Measurements from ENCODE around the gene ZWINT. TPM values are rescaled to one million over a fixed set of nuclear protein-coding genes. Genes with fewer than 3 reads are reported as not detected.

ZWINT gene
- total and polyA plus RNA-seq, 2 of the 8 experiments (the other 6 are each of a cell fraction or from before 2014, with no cell fraction given), result 52.1 to 71.2 TPM

DNA sequence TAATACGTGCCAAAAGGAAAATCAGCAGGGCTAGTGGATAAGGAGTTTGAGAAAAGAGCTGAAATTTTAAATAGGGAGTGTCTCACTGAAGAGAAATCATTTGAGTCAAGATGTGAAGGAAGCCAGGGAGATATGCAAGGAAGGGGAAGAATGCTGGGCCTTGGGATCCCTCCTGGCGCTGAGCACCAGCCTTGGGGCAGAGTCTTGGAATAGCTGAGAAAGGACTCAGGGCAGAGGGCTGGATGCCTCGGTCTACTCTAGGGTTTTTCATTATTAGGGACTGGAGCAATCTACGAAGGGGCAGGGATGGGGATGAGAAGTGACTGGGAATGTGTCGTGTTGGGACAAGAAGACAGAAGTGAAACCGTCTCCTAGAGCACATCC lies 484 bp downstream of the ZWINT start:
- H3K23me2 ChIP-seq (ENCODE audit: low read depth, low read length), result peaks cover 9% of the 10 kb centered on the region
- no peaks in the 10 kb centered on the region for H3K9me3 ChIP-seq (ENCODE audit: insufficient read depth in 2 of 2, low read depth in 1 of 2, low read length in 1 of 2)
- H3K4me3 ChIP-seq (ENCODE audit: extremely low read depth in 1 of 4, insufficient read depth in 2 of 4, low read depth in 3 of 4, low read length in 4 of 4), result peak overlapping the region; percentile 96 to 99 (median 98)
- H3K9ac ChIP-seq (replicated peaks in 1 of 4; ENCODE audit: extremely low read depth in 1 of 4, low read depth in 3 of 4, low read length in 3 of 4), result peak overlapping the region; percentile 94 to 95 (median 94)
- DNase-seq (ENCODE audit: low read depth in 1 of 2, low spot score in 2 of 2) (no peak), FAIRE-seq (no peak)
- H3K79me1 ChIP-seq (ENCODE audit: low read depth, low read length), result peaks cover 11% of the 10 kb centered on the region
- peak overlapping the region; percentile 78 for H3K18ac ChIP-seq (ENCODE audit: extremely low read depth, low read length)
- H2AK5ac ChIP-seq (ENCODE audit: low read depth, low read length), result peak overlapping the region; percentile 86
- no peak overlapping the region for H3K23ac ChIP-seq (ENCODE audit: insufficient read length)
- H2BK120ac ChIP-seq (replicated peaks; ENCODE audit: low read depth, low read length), result no peak overlapping the region
- H4K8ac ChIP-seq (ENCODE audit: extremely low read depth, insufficient read depth, low read length), result peak overlapping the region; percentile 94; the same call in 1 of the 2 replicates
- H2BK15ac ChIP-seq (ENCODE audit: low read length), result no peak overlapping the region
- peak overlapping the region; percentile 33 for H3K56ac ChIP-seq (replicated peaks; ENCODE audit: insufficient read length, low read depth, low read length)
- H4K5ac ChIP-seq (ENCODE audit: insufficient read length, low read depth, low read length), result peak overlapping the region; percentile 33
- no peak overlapping the region for H3K14ac ChIP-seq (ENCODE audit: insufficient read length)
- no peak overlapping the region for H3K4ac ChIP-seq (replicated peaks; ENCODE audit: insufficient read length, low read depth, low read length)
- ChIA-PET CTCF (ENCODE audit: partially characterized antibody) (interaction anchor here (1.3 kb wide), 1 partner anchor 9 kb away, joined by 4 read pairs; no protein-coding TSS in a partner anchor), POLR2A (ENCODE audit: partially characterized antibody) (interaction anchor here (1.2 to 2.5 kb wide), 2 partner anchors 9 to 13 kb away, joined by 3 to 13 read pairs; no protein-coding TSS in a partner anchor)
- H3K27ac ChIP-seq (ENCODE audit: low read depth, low read length), result peak overlapping the region; percentile 91
- no peak overlapping the region for H2BK20ac ChIP-seq (ENCODE audit: low read length)
- H3K27me3 ChIP-seq (replicated peaks in 1 of 4; ENCODE audit: control insufficient read depth in 3 of 4, extremely low read depth in 1 of 4, insufficient read depth in 3 of 4, low read length in 3 of 4), result no peaks in the 10 kb centered on the region
- 16% methylated on average over 6 of the region's 6 CpGs; no CpG with 5 or more reads in 1 of the 2 experiments for WGBS, 2 experiments (ENCODE audit: extremely low coverage in 1 of 2, insufficient coverage in 1 of 2, insufficient read length in 1 of 2, insufficient replicate concordance in 2 of 2, low coverage in 1 of 2, low lambda C conversion rate in 2 of 2, missing lambda C conversion rate in 1 of 2)
- no peak overlapping the region for H4K91ac ChIP-seq (replicated peaks; ENCODE audit: insufficient read length, low read length)
- peak overlapping the region; percentile 39; the same call in 1 of the 2 replicates for H2BK12ac ChIP-seq (ENCODE audit: low read depth, low read length)
- H3K36me3 ChIP-seq (ENCODE audit: control insufficient read depth in 2 of 4, insufficient read depth in 4 of 4, low read length in 3 of 4), result peaks cover 9 to 32% (median 24%) of the 10 kb centered on the region in 4 experiments
- peaks cover 6 to 28% of the 10 kb centered on the region in 2 experiments; a peak in 3 of 4 replicates for H3K79me2 ChIP-seq (ENCODE audit: control insufficient read depth in 1 of 2, insufficient read depth in 2 of 2, low read length in 2 of 2)
- H4K20me1 ChIP-seq (replicated peaks in 1 of 2; ENCODE audit: control insufficient read depth in 1 of 2, insufficient read depth in 2 of 2, low read length in 2 of 2), result no peaks in the 10 kb centered on the region
- H2BK5ac ChIP-seq (ENCODE audit: low read depth, low read length), result peak overlapping the region; percentile 73; the same call in 1 of the 2 replicates
- peak overlapping the region; percentile 97 for H2AFZ ChIP-seq (ENCODE audit: low read length)
- peaks cover 0 to 9% (median 3%) of the 10 kb centered on the region in 4 experiments; a peak in 5 of 7 replicates for H3K4me1 ChIP-seq (replicated peaks in 1 of 4; ENCODE audit: control insufficient read depth in 3 of 4, insufficient read depth in 4 of 4, low read length in 3 of 4)
- H3K4me2 ChIP-seq (ENCODE audit: insufficient read depth in 1 of 2, low read depth in 2 of 2, low read length in 2 of 2), result peak overlapping the region; percentile 88 to 98
- TF ChIP-seq BACH1 (IDR thresholded peaks at IDR 0.05; ENCODE audit: low read length) (no peak), RXRA (IDR thresholded peaks at IDR 0.05; ENCODE audit: insufficient read depth, low read depth, low read length) (no peak), JUN (IDR thresholded peaks at IDR 0.05; ENCODE audit: low read depth, low read length) (no peak), RAD21 (IDR thresholded peaks at IDR 0.05 in 1 of 2, conservative IDR thresholded peaks at IDR 0.05 in 1 of 2; ENCODE audit: low read depth in 2 of 2, low read length in 2 of 2) (no peak), HDAC2 (IDR thresholded peaks at IDR 0.05; ENCODE audit: borderline replicate concordance in 1 of 2, low read depth in 2 of 2, low read length in 2 of 2) (no peak), MAFK (IDR thresholded peaks at IDR 0.05; ENCODE audit: low read depth, low read length) (no peak), PHF8 (conservative IDR thresholded peaks at IDR 0.05; ENCODE audit: low read depth, low read length) (no peak), CBX8 (IDR thresholded peaks at IDR 0.05; ENCODE audit: borderline replicate concordance, low read depth, low read length) (no peak), KDM4A (IDR thresholded peaks at IDR 0.05; ENCODE audit: low read depth, low read length, severe bottlenecking) (no peak)
